ENCODE data around the gene FCN3. TPM values are rescaled to one million over a fixed set of nuclear protein-coding genes. Genes with fewer than 3 reads are reported as not detected.

FCN3 gene
- total RNA-seq, 1 donor from 2014 or later, result not detected

DNA sequence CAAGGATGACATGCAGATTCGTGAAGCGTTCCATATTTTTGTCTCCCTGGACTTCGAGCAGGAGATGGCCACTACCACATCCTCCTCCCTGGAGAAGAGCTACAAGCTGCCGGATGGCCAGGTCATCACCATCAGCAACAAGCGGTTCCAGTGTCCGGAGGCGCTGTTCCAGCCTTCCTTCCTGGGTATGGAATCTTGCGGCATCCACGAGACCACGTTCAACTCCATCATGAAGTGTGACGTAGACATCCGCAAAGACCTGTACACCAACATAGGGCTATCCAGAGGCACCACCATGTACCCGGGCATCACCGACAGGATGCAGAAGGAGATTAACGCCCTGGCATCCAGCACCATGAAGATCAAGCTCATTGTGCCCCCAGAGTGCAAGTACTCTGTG lies 49.3 kb downstream of the FCN3 start:
- TF ChIP-seq CTCF (IDR thresholded peaks at IDR 0.05), result no peak
- H3K27ac Mint-ChIP-seq, result no peak overlapping the region
- H3K27me3 Mint-ChIP-seq, result no peaks in the 10 kb centered on the region
- DNase-seq, result no peak
- H3K4me3 Mint-ChIP-seq, result no peak overlapping the region
- CTCF ChIA-PET, result interaction anchor here (2.2 kb wide), 1 partner anchor 62 kb away, joined by 6 read pairs; no protein-coding TSS in a partner anchor
- POLR2A ChIA-PET, result no interaction called here
- peaks cover 68% of the 10 kb centered on the region for H3K4me1 Mint-ChIP-seq
- H3K36me3 Mint-ChIP-seq (ENCODE audit: low read depth), result peaks cover 53% of the 10 kb centered on the region
- H3K9me3 Mint-ChIP-seq, result no peaks in the 10 kb centered on the region
- no peak for ATAC-seq (ENCODE audit: low read depth)
- intact Hi-C loops (cut with micrococcal nuclease), result no loop called here

DNA sequence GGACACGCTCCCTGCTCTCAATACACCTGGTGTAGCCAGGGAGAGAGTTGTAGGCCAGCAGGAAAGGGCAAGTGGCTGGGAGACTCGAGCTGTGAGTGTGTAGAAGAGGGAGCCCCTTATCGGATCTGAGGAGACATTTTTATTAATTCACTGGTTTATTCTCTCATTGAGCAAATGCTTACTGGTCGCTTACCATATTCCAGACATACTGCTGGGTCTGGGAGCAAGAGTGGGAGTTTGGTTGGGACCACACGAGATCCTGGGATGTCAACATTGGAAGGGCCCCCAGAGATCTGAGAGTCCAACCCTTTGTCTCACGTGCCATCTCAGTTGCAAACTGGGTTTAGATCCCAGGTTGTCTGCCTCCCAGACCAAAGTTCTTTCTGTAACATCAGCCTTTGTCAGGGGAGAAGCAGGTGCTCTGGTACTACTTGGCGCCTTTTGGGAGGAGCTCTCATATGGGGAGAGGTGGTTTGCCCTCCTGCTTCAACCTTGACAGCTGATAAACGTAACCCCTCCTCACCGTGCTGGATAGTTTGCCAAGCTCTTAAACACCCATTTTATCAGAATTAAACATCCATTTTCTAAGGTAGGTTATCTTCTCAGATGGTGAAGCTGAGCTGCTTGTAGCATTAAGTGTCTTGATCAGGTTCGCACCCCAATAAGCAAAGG lies 51.9 kb downstream of the FCN3 start:
- POLR2A ChIA-PET, result interaction anchor here (0.8 to 2.4 kb wide), 8 partner anchors 10 to 168 kb away, joined by 3 to 11 read pairs (median 8); partner anchors contain the start of genes MAP3K6, SLC9A1, SYTL1 and WDTC1
- CTCF ChIA-PET, result interaction anchor here (0.6 to 2.0 kb wide), 6 partner anchors 10 to 284 kb away, joined by 3 to 10 read pairs (median 5); no protein-coding TSS in a partner anchor
- Mint-ChIP-seq H3K4me1 (peaks cover 53% of the 10 kb centered on the region), H3K36me3 (ENCODE audit: low read depth) (peaks cover 35% of the 10 kb centered on the region), H3K27ac (peak overlapping the region; percentile 93), H3K4me3 (peak overlapping the region; percentile 97), H3K27me3 (no peaks in the 10 kb centered on the region), H3K9me3 (no peaks in the 10 kb centered on the region)
- intact Hi-C loops (cut with micrococcal nuclease), result loop anchor here (1.0 to 5.0 kb wide), 7 partner anchors 19 to 340 kb away; partner anchors contain the start of genes SLC9A1, WASF2 and WDTC1
- TF ChIP-seq CTCF (IDR thresholded peaks at IDR 0.05), result no peak
- ATAC-seq (ENCODE audit: low read depth) (no peak), DNase-seq (no peak)

DNA sequence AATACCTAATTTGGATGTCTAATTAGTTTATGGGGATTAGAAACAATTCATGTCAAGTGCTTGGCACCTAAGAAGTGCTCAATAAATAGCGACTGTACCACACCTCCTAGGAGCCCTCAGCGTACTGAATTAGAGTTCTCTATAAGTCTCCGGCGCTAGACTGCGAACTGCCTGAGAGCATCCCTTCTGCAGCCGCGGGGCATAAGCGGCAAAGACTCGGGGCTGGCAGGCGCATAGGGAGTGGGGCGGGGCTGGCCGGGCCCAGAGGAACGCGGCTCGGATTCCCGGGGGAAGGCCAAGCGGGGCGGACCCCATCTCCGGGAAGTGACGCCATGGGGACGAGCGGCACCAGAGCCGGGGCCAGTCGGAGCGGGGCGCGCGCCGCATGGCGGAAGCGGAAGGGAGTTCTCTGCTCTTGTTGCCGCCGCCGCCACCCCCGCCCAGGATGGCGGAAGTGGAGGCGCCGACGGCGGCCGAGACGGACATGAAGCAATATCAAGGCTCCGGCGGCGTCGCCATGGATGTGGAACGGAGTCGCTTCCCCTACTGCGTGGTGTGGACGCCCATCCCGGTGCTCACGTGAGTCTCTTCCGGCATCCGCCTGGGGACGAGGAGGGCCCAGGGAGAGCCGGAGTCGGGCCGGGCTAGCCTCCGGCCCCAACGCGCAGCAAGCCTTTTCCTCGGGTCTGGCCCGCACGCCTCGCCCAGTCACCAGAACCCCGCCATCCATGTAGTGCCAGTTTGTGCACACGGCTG lies 52.6 kb downstream of the FCN3 start, which contains the start of gene TMEM222:
Gene TMEM222 (plus strand): TSS at position 351 of the 756 bp plus-strand sequence. CDS start 35 bp downstream, at position 386.
- POLR2A ChIA-PET, result interaction anchor here (0.6 to 2.4 kb wide), 7 partner anchors 11 to 88 kb away, joined by 3 to 11 read pairs (median 8); partner anchors contain the start of genes MAP3K6, SYTL1 and WDTC1
- Mint-ChIP-seq H3K36me3 (ENCODE audit: low read depth) (peaks cover 34% of the 10 kb centered on the region), H3K27ac (peak within 1 kb of the TSS; percentile 93), H3K27me3 (no peaks in the 10 kb centered on the region), H3K4me1 (peaks cover 51% of the 10 kb centered on the region), H3K4me3 (peak within 1 kb of the TSS; percentile 97), H3K9me3 (no peaks in the 10 kb centered on the region)
- ATAC-seq (ENCODE audit: low read depth), result peak; percentile 95
- TF ChIP-seq CTCF (IDR thresholded peaks at IDR 0.05), result no peak
- intact Hi-C loops (cut with micrococcal nuclease), result loop anchor here (1.0 to 5.0 kb wide), 7 partner anchors 19 to 340 kb away; partner anchors contain the start of genes SLC9A1, WASF2 and WDTC1
- CTCF ChIA-PET, result interaction anchor here (0.8 to 2.0 kb wide), 5 partner anchors 11 to 66 kb away, joined by 3 to 10 read pairs (median 5); no protein-coding TSS in a partner anchor
- DNase-seq, result peak; percentile 99

Other genes starting within 250 kb of the FCN3 start
- gene SLC9A1, start 219.7 kb downstream of the FCN3 start, total RNA-seq, result 12.2 and 13.6 TPM in 2 replicates
- gene WDTC1, start 140.2 kb downstream of the FCN3 start, total RNA-seq, result 62.8 and 65.1 TPM in 2 replicates
- gene TMEM222, start 52.7 kb downstream of the FCN3 start, total RNA-seq, result 39.3 and 43.0 TPM in 2 replicates
- gene SYTL1, start 32.8 kb downstream of the FCN3 start, total RNA-seq, result 76.0 and 81.9 TPM in 2 replicates
- gene MAP3K6, start 7.9 kb downstream of the FCN3 start, total RNA-seq, result 4.6 and 7.4 TPM in 2 replicates
- 0.16 TPM in 1 of 2 replicates, not detected in the other for gene CD164L2, start 8.5 kb upstream of the FCN3 start, total RNA-seq
- gene GPR3, start 17.8 kb upstream of the FCN3 start, total RNA-seq, result 0.11 TPM in 1 of 2 replicates, not detected in the other
- gene WASF2, start 115.3 kb upstream of the FCN3 start, total RNA-seq, result 136 and 137 TPM in 2 replicates
- gene AHDC1, start 229.3 kb upstream of the FCN3 start, total RNA-seq, result 22.4 and 23.3 TPM in 2 replicates